Mesothelial cell of epicardium (in vitro differentiated cells): Measurements from ENCODE around the gene IL1RL2. TPM values are rescaled to one million over a fixed set of nuclear protein-coding genes. Genes with fewer than 3 reads are reported as not detected.

Experiments used
- DNase-seq, 2 experiments: peaks; one replicate each; pipeline ENCODE4 v3.0.0; 2021; ENCODE audit warnings: low spot score in 2 of 2; ENCODE audit not compliant: unreplicated experiment in 2 of 2
- H3K27ac Mint-ChIP-seq: 2 replicates; pipeline ENCODE4 v1.8.0; 2021; ENCODE audit warnings: mixed read lengths
- H3K27me3 Mint-ChIP-seq: 2 replicates; pipeline ENCODE4 v1.8.0; 2021; ENCODE audit warnings: low read depth, mixed read lengths
- H3K36me3 Mint-ChIP-seq: 2 replicates; pipeline ENCODE4 v1.8.0; 2021; ENCODE audit warnings: mixed read lengths
- H3K4me1 Mint-ChIP-seq: 2 replicates; pipeline ENCODE4 v1.8.0; 2021; ENCODE audit warnings: mixed read lengths
- H3K4me3 Mint-ChIP-seq: 2 replicates; pipeline ENCODE4 v1.8.0; 2021; ENCODE audit warnings: mild to moderate bottlenecking, moderate library complexity, mixed read lengths
- H3K9me3 Mint-ChIP-seq: 2 replicates; pipeline ENCODE4 v1.8.0; 2021; ENCODE audit warnings: mixed read lengths
- CTCF ChIP-seq: fragments of 200-600 bp; sonication (generic); IDR thresholded peaks from one replicate; pipeline ENCODE4 v1.5.0; 2021; ENCODE audit warnings: antibody characterized with exemption; ENCODE audit not compliant: unreplicated experiment
- total RNA-seq: library from RNA; stranded (reverse); gene quantifications from 3 replicates; pipeline ENCODE4 v1.2.1, GENCODE V29; 2021

The IL1RL2 gene
- total RNA-seq, 1 donor from 2014 or later = not detected

- peaks cover 2% of the 10 kb centered on the region for H3K27me3 Mint-ChIP-seq
- no peak for DNase-seq
- H3K4me3 Mint-ChIP-seq = peak overlapping the region; percentile 79
- TF ChIP-seq CTCF = no peak
- H3K9me3 Mint-ChIP-seq = peaks cover 3% of the 10 kb centered on the region
- peaks cover 39% of the 10 kb centered on the region for H3K4me1 Mint-ChIP-seq
- peaks cover 4% of the 10 kb centered on the region for H3K36me3 Mint-ChIP-seq
- peak overlapping the region; percentile 89 for H3K27ac Mint-ChIP-seq
Observed at GRCh38 chr2:102141011-102141943, 45.5 kb upstream of the IL1RL2 start.

GRCh38 chr2:102141970-102142828 lies 44.6 kb upstream of the IL1RL2 start, which contains the start of gene IL1R1:
Gene IL1R1, plus strand, starts transcription at chr2:102142746. Its CDS starts 14,979 bp downstream, at chr2:102157725.
- TF ChIP-seq CTCF = no peak
- peak within 1 kb of the TSS; percentile 89 for H3K27ac Mint-ChIP-seq
- H3K9me3 Mint-ChIP-seq = peaks cover 9% of the 10 kb centered on the region
- H3K4me3 Mint-ChIP-seq = peak within 1 kb of the TSS; percentile 79
- peaks cover 39% of the 10 kb centered on the region for H3K4me1 Mint-ChIP-seq
- DNase-seq = peak; percentile 31 to 64
- H3K36me3 Mint-ChIP-seq = peaks cover 4% of the 10 kb centered on the region
- H3K27me3 Mint-ChIP-seq = peaks cover 2% of the 10 kb centered on the region

GRCh38 chr2:102142829-102143449 lies 43.9 kb upstream of the IL1RL2 start:
- no peak for DNase-seq
- H3K27ac Mint-ChIP-seq = peak overlapping the region; percentile 85
- peaks cover 2% of the 10 kb centered on the region for H3K27me3 Mint-ChIP-seq
- peaks cover 39% of the 10 kb centered on the region for H3K4me1 Mint-ChIP-seq
- peaks cover 4% of the 10 kb centered on the region for H3K36me3 Mint-ChIP-seq
- H3K4me3 Mint-ChIP-seq = peak overlapping the region; percentile 78
- H3K9me3 Mint-ChIP-seq = peaks cover 14% of the 10 kb centered on the region
- no peak for TF ChIP-seq CTCF

- Mint-ChIP-seq H3K4me1 (peaks cover 37% of the 10 kb centered on the region), H3K36me3 (peaks cover 5% of the 10 kb centered on the region), H3K27ac (peak overlapping the region; percentile 85), H3K27me3 (peaks cover 2% of the 10 kb centered on the region), H3K9me3 (peaks cover 19% of the 10 kb centered on the region), H3K4me3 (peak overlapping the region; percentile 78)
- no peak for TF ChIP-seq CTCF
- no peak for DNase-seq
Observed at GRCh38 chr2:102143450-102143985, 43.3 kb upstream of the IL1RL2 start.

- H3K4me1 Mint-ChIP-seq = peaks cover 37% of the 10 kb centered on the region
- no peak for DNase-seq
Observed at GRCh38 chr2:102144128-102144527, 42.7 kb upstream of the IL1RL2 start.

More at GRCh38 chr2:102144128-102144527, 42.7 kb upstream of the IL1RL2 start:
- TF ChIP-seq CTCF = no peak
- H3K4me3 Mint-ChIP-seq = peak overlapping the region; percentile 78
- H3K27me3 Mint-ChIP-seq = peaks cover 2% of the 10 kb centered on the region
- H3K27ac Mint-ChIP-seq = peak overlapping the region; percentile 85
- peaks cover 26% of the 10 kb centered on the region for H3K9me3 Mint-ChIP-seq
- peaks cover 8% of the 10 kb centered on the region for H3K36me3 Mint-ChIP-seq
